Measurements from ENCODE around the gene NEK4. TPM values are rescaled to one million over a fixed set of nuclear protein-coding genes. Genes with fewer than 3 reads are reported as not detected.

Gene NEK4
- total and polyA plus RNA-seq, 2 of the 13 experiments (the other 11 are each of a cell fraction or from before 2014, with no cell fraction given) = 16.5 to 38.0 TPM

GRCh38 chr3:52774901-52775864, 4.4 kb upstream of the NEK4 start (continued):
- TF ChIP-seq ZNF281 (CRISPR knock-in tag; IDR thresholded peaks at IDR 0.05; ENCODE audit: borderline replicate concordance) (peak; percentile 6; the same call in 1 of the 2 replicates), ZKSCAN1 (IDR thresholded peaks at IDR 0.05; ENCODE audit: low read length) (no peak), ETV6 (CRISPR knock-in tag; conservative IDR thresholded peaks at IDR 0.05) (no peak), ZNF468 (CRISPR knock-in tag; IDR thresholded peaks at IDR 0.05) (no peak), ZBTB40 (IDR thresholded peaks at IDR 0.05) (0 out of 2 replicates have a peak, but pooled peaks have one; percentile 9), ZBTB40 (CRISPR knock-in tag; IDR thresholded peaks at IDR 0.05) (peak; percentile 66), CAMTA2 (CRISPR knock-in tag; IDR thresholded peaks at IDR 0.05; ENCODE audit: borderline replicate concordance) (no peak), RNF2 (conservative IDR thresholded peaks at IDR 0.05; ENCODE audit: low read depth) (no peak), ELK4 (CRISPR knock-in tag; IDR thresholded peaks at IDR 0.05; ENCODE audit: borderline replicate concordance) (no peak), THAP7 (CRISPR knock-in tag; IDR thresholded peaks at IDR 0.05) (no peak), TFE3 (CRISPR knock-in tag; IDR thresholded peaks at IDR 0.05) (peak; percentile 66), ZSCAN25 (CRISPR knock-in tag; IDR thresholded peaks at IDR 0.05) (peak; percentile 85)

All from HepG2 (cell line).